ENCODE measurements around the gene FRG2B. TPM values are rescaled to one million over a fixed set of nuclear protein-coding genes. Genes with fewer than 3 reads are reported as not detected.
"Not testable (repeated sequence)": the region's sequence is repeated elsewhere in the genome, so short reads cannot be mapped to it uniquely, and the experiment has no call there.

Gene FRG2B
- polyA plus RNA-seq, 1 donor (not counting 4 experiments of a cell fraction or from before 2014, with no cell fraction given) = not detected

DNA sequence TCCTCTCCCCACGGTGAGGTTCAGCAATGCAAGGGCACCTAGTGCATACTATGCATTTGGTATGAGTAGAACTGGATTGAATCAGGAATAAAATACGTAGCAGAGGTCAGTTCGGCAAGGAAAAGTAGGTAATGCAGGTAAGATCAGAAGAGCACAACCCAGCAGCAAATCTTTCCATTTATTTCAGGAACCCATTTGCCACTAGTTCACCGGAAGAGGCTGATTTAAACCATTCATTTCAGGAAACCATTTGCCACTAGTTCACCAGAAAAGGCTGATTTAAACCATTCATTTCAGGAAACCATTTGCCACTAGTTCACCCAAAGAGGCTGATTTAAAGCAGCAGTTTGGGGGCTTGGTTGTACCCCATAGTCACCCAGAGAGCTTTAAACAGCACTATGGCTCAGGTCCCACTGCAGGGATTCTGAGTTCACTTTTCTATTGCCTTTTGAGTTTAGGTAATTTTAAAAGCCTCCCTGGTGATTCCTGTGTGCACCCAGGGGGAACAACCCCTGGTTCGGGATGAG lies 4.2 kb upstream of the FRG2B start:
- FAIRE-seq; H3K4me2 ChIP-seq (ENCODE audit: control insufficient read depth, extremely low read depth, insufficient read depth, low read depth, low read length); H3K27ac ChIP-seq (ENCODE audit: control insufficient read depth, insufficient read depth, low read length); H3K4me3 ChIP-seq (ENCODE audit: control insufficient read depth in 2 of 3, extremely low read depth in 1 of 3, insufficient read depth in 2 of 3, low read depth in 1 of 3, low read length in 3 of 3); H3K9ac ChIP-seq (ENCODE audit: control insufficient read depth, extremely low read depth, insufficient read depth, low read length); H3K36me3 ChIP-seq (ENCODE audit: control insufficient read depth in 2 of 2, extremely low read depth in 1 of 2, insufficient read depth in 2 of 2, low read length in 2 of 2); H3K27me3 ChIP-seq (ENCODE audit: control insufficient read depth, extremely low read depth, insufficient read depth, low read length); H4K20me1 ChIP-seq (ENCODE audit: control insufficient read depth, extremely low read depth, insufficient read depth, low read length); H3K9me1 ChIP-seq (ENCODE audit: control insufficient read depth, extremely low read depth, insufficient read depth, low read length); H3K9me3 ChIP-seq (ENCODE audit: control insufficient read depth, low read depth, low read length); H3K4me1 ChIP-seq (ENCODE audit: control insufficient read depth, extremely low read depth, insufficient read depth, low read length); dilution Hi-C loops (cut with MboI; ENCODE audit: extremely low pct_ligation_motif_present, low sequenced_read_pairs); H3K79me2 ChIP-seq (ENCODE audit: control insufficient read depth, insufficient read depth, low read length); H2AFZ ChIP-seq (ENCODE audit: control insufficient read depth, low read length); DNase-seq (ENCODE audit: low read depth, low spot score): not testable (repeated sequence)

DNA sequence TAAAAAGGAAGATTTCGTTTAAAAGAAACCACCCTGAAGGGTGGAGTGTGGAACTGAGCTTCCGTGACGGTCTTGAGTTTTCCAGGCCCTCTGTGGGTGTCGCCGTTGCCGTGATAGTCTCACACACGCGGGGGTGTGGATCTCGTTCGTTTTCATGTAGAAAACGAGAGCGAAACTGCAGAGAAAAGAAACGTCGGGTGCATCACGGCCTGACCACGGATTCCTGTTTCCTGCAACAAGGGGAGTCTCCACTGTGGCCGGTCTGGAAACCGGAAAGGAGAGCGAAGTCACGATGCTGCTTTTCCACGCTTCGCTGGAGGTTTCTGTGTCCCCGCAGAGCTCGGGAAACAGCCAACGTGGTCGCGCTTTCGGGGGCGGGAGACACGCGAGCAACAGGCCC lies 4.1 kb downstream of the FRG2B start:
- FAIRE-seq; DNase-seq (ENCODE audit: low read depth, low spot score); H3K4me2 ChIP-seq (ENCODE audit: control insufficient read depth, extremely low read depth, insufficient read depth, low read depth, low read length); H3K4me3 ChIP-seq (ENCODE audit: control insufficient read depth in 2 of 3, extremely low read depth in 1 of 3, insufficient read depth in 2 of 3, low read depth in 1 of 3, low read length in 3 of 3); H2AFZ ChIP-seq (ENCODE audit: control insufficient read depth, low read length); H3K9me1 ChIP-seq (ENCODE audit: control insufficient read depth, extremely low read depth, insufficient read depth, low read length); H3K79me2 ChIP-seq (ENCODE audit: control insufficient read depth, insufficient read depth, low read length); H3K4me1 ChIP-seq (ENCODE audit: control insufficient read depth, extremely low read depth, insufficient read depth, low read length); H3K9ac ChIP-seq (ENCODE audit: control insufficient read depth, extremely low read depth, insufficient read depth, low read length); H3K36me3 ChIP-seq (ENCODE audit: control insufficient read depth in 2 of 2, extremely low read depth in 1 of 2, insufficient read depth in 2 of 2, low read length in 2 of 2); H3K9me3 ChIP-seq (ENCODE audit: control insufficient read depth, low read depth, low read length); H4K20me1 ChIP-seq (ENCODE audit: control insufficient read depth, extremely low read depth, insufficient read depth, low read length); dilution Hi-C loops (cut with MboI; ENCODE audit: extremely low pct_ligation_motif_present, low sequenced_read_pairs); H3K27me3 ChIP-seq (ENCODE audit: control insufficient read depth, extremely low read depth, insufficient read depth, low read length); H3K27ac ChIP-seq (ENCODE audit: control insufficient read depth, insufficient read depth, low read length): not testable (repeated sequence)

DNA sequence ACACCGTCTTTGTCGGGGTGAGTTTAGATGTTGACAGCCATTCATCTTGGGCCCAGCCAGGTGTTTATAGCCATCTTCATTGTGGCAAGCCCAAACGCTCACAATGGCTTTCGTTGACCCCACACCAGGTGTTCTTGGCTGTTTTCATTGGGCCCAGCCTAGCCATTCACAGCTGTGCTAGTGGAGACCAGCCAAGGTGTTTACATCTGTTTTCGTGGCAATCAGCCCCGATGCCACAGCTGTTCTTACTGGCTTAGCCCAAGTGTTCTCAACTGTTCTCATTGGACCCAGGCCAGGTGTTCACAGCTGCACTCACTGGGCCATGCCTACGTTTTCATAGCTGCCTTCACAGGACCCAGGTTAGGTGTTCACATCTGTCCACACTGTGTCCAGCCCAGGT lies 7.7 kb downstream of the FRG2B start:
- no peaks in the 10 kb centered on the region for H4K20me1 ChIP-seq (ENCODE audit: control insufficient read depth, extremely low read depth, insufficient read depth, low read length)
- no peak overlapping the region for H3K4me3 ChIP-seq (ENCODE audit: control insufficient read depth in 2 of 3, extremely low read depth in 1 of 3, insufficient read depth in 2 of 3, low read depth in 1 of 3, low read length in 3 of 3)
- FAIRE-seq (no peak), DNase-seq (ENCODE audit: low read depth, low spot score) (no peak)
- no peaks in the 10 kb centered on the region for H3K4me1 ChIP-seq (ENCODE audit: control insufficient read depth, extremely low read depth, insufficient read depth, low read length)
- no peaks in the 10 kb centered on the region for H3K79me2 ChIP-seq (ENCODE audit: control insufficient read depth, insufficient read depth, low read length)
- H3K27me3 ChIP-seq (ENCODE audit: control insufficient read depth, extremely low read depth, insufficient read depth, low read length) = no peaks in the 10 kb centered on the region
- H3K27ac ChIP-seq (ENCODE audit: control insufficient read depth, insufficient read depth, low read length) = no peak overlapping the region
- H3K9me3 ChIP-seq (ENCODE audit: control insufficient read depth, low read depth, low read length) = no peaks in the 10 kb centered on the region
- H3K36me3 ChIP-seq (ENCODE audit: control insufficient read depth in 2 of 2, extremely low read depth in 1 of 2, insufficient read depth in 2 of 2, low read length in 2 of 2) = no peaks in the 10 kb centered on the region
- TF ChIP-seq, protein P1, sequence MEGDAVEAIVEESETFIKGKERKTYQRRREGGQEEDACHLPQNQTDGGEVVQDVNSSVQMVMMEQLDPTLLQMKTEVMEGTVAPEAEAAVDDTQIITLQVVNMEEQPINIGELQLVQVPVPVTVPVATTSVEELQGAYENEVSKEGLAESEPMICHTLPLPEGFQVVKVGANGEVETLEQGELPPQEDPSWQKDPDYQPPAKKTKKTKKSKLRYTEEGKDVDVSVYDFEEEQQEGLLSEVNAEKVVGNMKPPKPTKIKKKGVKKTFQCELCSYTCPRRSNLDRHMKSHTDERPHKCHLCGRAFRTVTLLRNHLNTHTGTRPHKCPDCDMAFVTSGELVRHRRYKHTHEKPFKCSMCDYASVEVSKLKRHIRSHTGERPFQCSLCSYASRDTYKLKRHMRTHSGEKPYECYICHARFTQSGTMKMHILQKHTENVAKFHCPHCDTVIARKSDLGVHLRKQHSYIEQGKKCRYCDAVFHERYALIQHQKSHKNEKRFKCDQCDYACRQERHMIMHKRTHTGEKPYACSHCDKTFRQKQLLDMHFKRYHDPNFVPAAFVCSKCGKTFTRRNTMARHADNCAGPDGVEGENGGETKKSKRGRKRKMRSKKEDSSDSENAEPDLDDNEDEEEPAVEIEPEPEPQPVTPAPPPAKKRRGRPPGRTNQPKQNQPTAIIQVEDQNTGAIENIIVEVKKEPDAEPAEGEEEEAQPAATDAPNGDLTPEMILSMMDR (optimal IDR thresholded peaks at IDR 0.05 in 1 of 3, IDR thresholded peaks at IDR 0.05 in 1 of 3, conservative IDR thresholded peaks at IDR 0.05 in 1 of 3; ENCODE audit: extremely low read depth in 1 of 3, insufficient read depth in 2 of 3, low read length in 3 of 3) = no peak
- TF ChIP-seq EZH2 (IDR thresholded peaks at IDR 0.05; ENCODE audit: low read length) = no peak
- no peak overlapping the region for H3K4me2 ChIP-seq (ENCODE audit: control insufficient read depth, extremely low read depth, insufficient read depth, low read depth, low read length)
- no peaks in the 10 kb centered on the region for H3K9me1 ChIP-seq (ENCODE audit: control insufficient read depth, extremely low read depth, insufficient read depth, low read length)
- no peak overlapping the region for H2AFZ ChIP-seq (ENCODE audit: control insufficient read depth, low read length)
- dilution Hi-C loops (cut with MboI; ENCODE audit: extremely low pct_ligation_motif_present, low sequenced_read_pairs) = no loop called here
- H3K9ac ChIP-seq (ENCODE audit: control insufficient read depth, extremely low read depth, insufficient read depth, low read length) = no peak overlapping the region
